Stimulated activated CD8-positive, alpha-beta memory T cell treated with anti-CD3 and anti-CD28 coated beads, Interleukin-2, amount 100 ng/mL, for 48 hours (primary cell): ENCODE measurements around the gene LINC01488.

Experiments used
- DNase-seq, 2 donors: peaks; one replicate each; pipeline ENCODE4 v3.0.0-alpha.2; 2020; ENCODE audit warnings: low read depth in 2 of 2

Gene LINC01488

GRCh38 chr11:69445131-69445470 lies 36.4 kb upstream of the LINC01488 start:
- DNase-seq: no peak

- no peak for DNase-seq
Observed at GRCh38 chr11:69446108-69446507, 35.4 kb upstream of the LINC01488 start.

- no peak for DNase-seq
Observed at GRCh38 chr11:69447786-69448185, 33.7 kb upstream of the LINC01488 start.

GRCh38 chr11:69448471-69449284 lies 32.8 kb upstream of the LINC01488 start:
- DNase-seq: no peak

GRCh38 chr11:69449320-69450063 lies 32.0 kb upstream of the LINC01488 start:
- DNase-seq: no peak

GRCh38 chr11:69450064-69450856 lies 31.2 kb upstream of the LINC01488 start:
- no peak for DNase-seq

- DNase-seq: no peak
Observed at GRCh38 chr11:69450857-69451220, 30.6 kb upstream of the LINC01488 start.

- no peak for DNase-seq
Observed at GRCh38 chr11:69451289-69451688, 30.2 kb upstream of the LINC01488 start.

- no peak for DNase-seq
Observed at GRCh38 chr11:69452206-69452987, 29.1 kb upstream of the LINC01488 start.

- no peak for DNase-seq
Observed at GRCh38 chr11:69453151-69453550, 28.3 kb upstream of the LINC01488 start.

- DNase-seq: no peak
Observed at GRCh38 chr11:69454018-69454417, 27.4 kb upstream of the LINC01488 start.

- no peak for DNase-seq
Observed at GRCh38 chr11:69455969-69456368, 25.5 kb upstream of the LINC01488 start.

- DNase-seq: no peak
Observed at GRCh38 chr11:69456712-69457111, 24.8 kb upstream of the LINC01488 start.

GRCh38 chr11:69459848-69460539 lies 21.5 kb upstream of the LINC01488 start:
- no peak for DNase-seq

GRCh38 chr11:69460540-69461257 lies 20.8 kb upstream of the LINC01488 start:
- no peak for DNase-seq

- no peak for DNase-seq
Observed at GRCh38 chr11:69461272-69461962, 20.0 kb upstream of the LINC01488 start.

- DNase-seq: no peak
Observed at GRCh38 chr11:69462106-69462951, 19.1 kb upstream of the LINC01488 start.

GRCh38 chr11:69463181-69463994 lies 18.1 kb upstream of the LINC01488 start:
- no peak for DNase-seq
